Esophagus (tissue), 2 donors: ENCODE results near the gene MLEC. TPM values are rescaled to one million over a fixed set of nuclear protein-coding genes. Genes with fewer than 3 reads are reported as not detected.

Experiments used
- H3K27ac ChIP-seq, 2 donors: one replicate each; pipeline ENCODE4 v1.5.1; 2013; ENCODE audit warnings: low read depth in 2 of 2, mild to moderate bottlenecking in 2 of 2, inconsistent platforms in 1 of 2, low read length in 1 of 2, moderate library complexity in 1 of 2
- H3K27me3 ChIP-seq, 2 donors: one replicate each; pipeline ENCODE4 v1.6.1; 2013; ENCODE audit warnings: low read length in 2 of 2, control low read depth in 1 of 2, mild to moderate bottlenecking in 1 of 2; ENCODE audit not compliant: insufficient read depth in 2 of 2, control insufficient read depth in 1 of 2
- H3K36me3 ChIP-seq, 2 donors: one replicate each; pipeline ENCODE4 v1.6.1; 2013; ENCODE audit warnings: low read length in 1 of 2; ENCODE audit not compliant: control insufficient read depth in 2 of 2, insufficient read depth in 2 of 2
- H3K4me1 ChIP-seq, 2 donors: one replicate each; pipeline ENCODE4 v1.6.1; 2013; ENCODE audit warnings: low read length in 1 of 2; ENCODE audit not compliant: control insufficient read depth in 2 of 2, insufficient read depth in 2 of 2
- H3K4me3 ChIP-seq, 2 donors: one replicate each; pipeline ENCODE4 v1.5.1; 2013; ENCODE audit warnings: low read length in 2 of 2, mild to moderate bottlenecking in 2 of 2, low read depth in 1 of 2, moderate library complexity in 1 of 2
- H3K9me3 ChIP-seq, 2 donors: one replicate each; pipeline ENCODE4 v1.6.1; 2013; ENCODE audit warnings: mild to moderate bottlenecking in 2 of 2, low read depth in 1 of 2, low read length in 1 of 2, moderate library complexity in 1 of 2; ENCODE audit not compliant: control insufficient read depth in 2 of 2, insufficient read depth in 1 of 2
- whole genome bisulfite sequencing, 2 donors: extraction: QIAGEN DNeasy Blood & Tissue Kit; methylation state at CpG; one replicate each; pipeline ENCODE4 v1.1.7; 2013; 5-methylcytosine and 5-hydroxymethylcytosine counted together
- polyA plus RNA-seq, 2 donors: library from polyadenylated mRNA; stranded (reverse); fragments of 200-250 nt; gene quantifications; one replicate each; pipeline ENCODE4 v1.2.3, GENCODE V29; 2013
- donor health status: healthy with polysubstance abuse.
- donor health status: Bipolar disorder and iron deficiency.

MLEC gene
- polyA plus RNA-seq, 2 donors = 14.0 to 15.7 TPM

DNA sequence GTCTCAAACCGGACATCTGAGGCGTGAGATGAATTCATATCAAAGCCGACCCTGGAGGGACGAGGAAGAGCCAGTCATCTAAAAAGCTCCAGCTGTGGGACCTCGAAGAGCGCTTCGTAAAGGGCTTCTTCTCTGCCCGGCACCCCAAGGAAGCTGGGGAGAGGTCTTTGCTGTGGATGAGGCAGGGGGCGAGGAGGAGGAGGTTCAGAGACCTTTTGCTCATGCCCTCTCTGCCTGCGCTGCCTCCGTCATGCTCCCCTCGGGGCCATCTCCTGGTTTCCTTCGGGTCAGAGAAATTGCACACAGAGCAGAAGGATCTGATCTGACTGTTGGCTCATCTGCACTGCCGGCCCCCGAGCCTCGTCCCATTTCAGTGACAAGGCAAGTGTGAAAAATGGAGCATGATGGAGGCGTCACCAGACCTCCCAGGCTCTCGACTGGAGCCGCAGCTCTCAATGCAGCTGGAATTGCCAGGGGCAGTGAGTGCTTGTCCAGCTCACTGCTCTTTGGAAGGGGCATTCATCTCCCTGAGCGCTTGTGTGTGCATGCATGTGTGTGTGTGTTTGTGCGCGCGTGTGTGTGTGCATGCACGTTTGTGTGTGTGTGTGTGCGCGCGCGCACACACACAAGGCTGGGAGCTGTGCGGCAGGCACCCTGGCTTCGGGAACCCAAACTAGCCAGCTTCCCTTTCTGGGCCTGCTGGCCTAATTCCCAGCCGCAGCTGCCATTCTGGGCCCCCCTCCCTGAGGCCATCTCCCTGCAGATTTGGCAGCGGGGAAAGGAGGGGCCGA, 37.3 kb upstream of the MLEC start:
- Histone ChIP-seq H3K9me3 (no peaks in the 10 kb centered on the region), H3K27me3 (no peaks in the 10 kb centered on the region), H3K4me3 (no peak overlapping the region), H3K36me3 (no peaks in the 10 kb centered on the region), H3K27ac (peak overlapping the region in 1 of 2 donors; percentile 45), H3K4me1 (no peaks in the 10 kb centered on the region)
- WGBS, 2 donors = 8 to 12% methylated on average over 33 of the region's 33 CpGs

GRCh38 chr12:120650233-120650690, 36.7 kb upstream of the MLEC start:
- Histone ChIP-seq H3K4me3 (no peak overlapping the region), H3K4me1 (no peaks in the 10 kb centered on the region), H3K36me3 (no peaks in the 10 kb centered on the region), H3K27me3 (no peaks in the 10 kb centered on the region), H3K27ac (peak overlapping the region in 1 of 2 donors; percentile 35), H3K9me3 (no peaks in the 10 kb centered on the region)
- WGBS, 2 donors = 64% methylated on average over 12 of the region's 12 CpGs

GRCh38 chr12:120651821-120652220, 35.1 kb upstream of the MLEC start:
- no peaks in the 10 kb centered on the region for H3K9me3 ChIP-seq
- H3K4me1 ChIP-seq = no peaks in the 10 kb centered on the region
- H3K27ac ChIP-seq = no peak overlapping the region
- no peak overlapping the region for H3K4me3 ChIP-seq
- no peaks in the 10 kb centered on the region for H3K27me3 ChIP-seq
- WGBS, 2 donors = 60 to 65% methylated on average over 5 of the region's 5 CpGs
- H3K36me3 ChIP-seq = no peaks in the 10 kb centered on the region

DNA sequence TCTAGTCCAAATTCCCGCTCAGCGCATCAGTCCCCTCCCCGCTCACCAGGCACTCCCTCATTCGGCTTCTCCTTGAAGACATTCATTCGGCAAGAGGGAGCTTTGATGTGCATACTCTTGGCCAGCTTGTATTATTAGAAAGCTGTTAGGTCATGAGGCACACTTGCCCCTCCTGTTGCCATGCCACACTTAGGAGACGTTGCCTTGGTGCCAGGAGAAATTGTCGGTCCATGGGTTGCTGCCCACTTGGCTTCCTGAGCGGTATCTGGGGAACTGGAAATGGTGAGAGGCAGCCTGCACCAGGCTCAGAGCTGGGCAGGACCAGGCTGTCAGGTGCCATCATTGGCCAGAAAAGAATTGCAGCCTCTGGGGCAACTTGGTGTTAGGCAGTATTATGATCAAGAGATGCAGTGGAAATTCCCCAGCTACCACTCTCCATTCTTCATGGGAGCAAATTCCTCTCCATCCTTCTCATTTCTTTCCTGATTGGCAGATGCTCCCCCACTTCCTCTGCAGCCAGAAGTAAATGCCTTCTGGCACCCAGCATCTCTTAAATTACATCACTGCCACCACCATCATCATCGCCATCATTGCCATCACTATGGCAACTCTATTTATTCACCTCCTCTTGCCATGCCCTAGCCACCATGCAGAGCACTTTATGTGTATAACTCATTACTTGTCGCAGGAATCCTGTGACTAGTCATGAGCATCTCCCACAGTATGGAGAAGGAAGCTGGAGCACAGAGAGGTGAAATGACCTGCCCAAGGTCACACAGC, 34.1 kb upstream of the MLEC start:
- peak overlapping the region in 1 of 2 donors; percentile 36 for H3K27ac ChIP-seq
- H3K4me1 ChIP-seq = no peaks in the 10 kb centered on the region
- H3K9me3 ChIP-seq = no peaks in the 10 kb centered on the region
- WGBS, 2 donors = 43 to 58% methylated on average over 10 of the region's 10 CpGs
- H3K27me3 ChIP-seq = no peaks in the 10 kb centered on the region
- H3K36me3 ChIP-seq = no peaks in the 10 kb centered on the region
- no peak overlapping the region for H3K4me3 ChIP-seq

DNA sequence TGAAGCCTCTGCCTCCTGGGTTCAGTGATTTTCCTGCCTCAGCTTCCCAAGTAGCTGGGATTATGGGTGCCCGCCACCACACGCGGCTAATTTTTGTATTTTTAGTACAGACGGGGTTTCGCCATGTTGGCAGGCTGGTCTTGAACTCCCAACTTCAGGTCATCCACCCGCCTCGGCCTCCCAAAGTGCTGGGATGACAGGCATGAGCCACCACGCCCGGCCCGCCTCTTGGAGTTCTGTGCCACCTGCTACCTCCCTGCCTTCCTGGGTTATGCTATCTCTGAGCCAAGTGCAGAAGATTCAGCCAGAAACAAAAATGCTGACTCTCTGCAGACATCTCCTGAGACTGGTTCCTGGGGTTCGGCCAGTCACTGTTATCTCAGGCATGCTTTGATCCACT, 33.3 kb upstream of the MLEC start:
- no peaks in the 10 kb centered on the region for H3K36me3 ChIP-seq
- H3K27ac ChIP-seq = no peak overlapping the region
- no peak overlapping the region for H3K4me3 ChIP-seq
- whole genome bisulfite sequencing, 2 donors = 86 to 87% methylated on average over 11 of the region's 11 CpGs
- H3K27me3 ChIP-seq = no peaks in the 10 kb centered on the region
- H3K4me1 ChIP-seq = no peaks in the 10 kb centered on the region
- no peaks in the 10 kb centered on the region for H3K9me3 ChIP-seq

DNA sequence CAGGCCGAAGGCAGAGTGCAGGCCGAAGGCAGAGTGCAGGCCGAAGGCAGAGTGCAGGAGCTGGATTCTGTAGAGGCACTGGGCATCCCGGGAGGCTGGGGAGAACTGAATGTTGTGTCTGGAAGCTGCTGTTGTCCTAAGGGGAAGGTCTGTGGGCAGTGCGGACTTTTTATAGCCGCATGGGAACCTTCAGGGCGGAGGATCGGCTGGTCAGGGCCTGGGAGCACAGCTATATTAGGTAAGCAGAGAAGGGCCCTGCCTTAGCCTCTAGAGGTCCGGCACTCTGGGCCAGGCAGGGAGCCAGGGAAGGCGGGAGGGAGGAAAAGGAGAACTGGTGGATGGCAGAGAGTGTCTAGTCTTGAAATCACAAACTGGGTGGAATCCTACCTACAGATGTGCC, 32.3 kb upstream of the MLEC start:
- no peaks in the 10 kb centered on the region for H3K36me3 ChIP-seq
- no peaks in the 10 kb centered on the region for H3K4me1 ChIP-seq
- peak overlapping the region; percentile 50 to 63 for H3K27ac ChIP-seq
- no peaks in the 10 kb centered on the region for H3K9me3 ChIP-seq
- H3K4me3 ChIP-seq = no peak overlapping the region
- 72% methylated on average over 10 of the region's 10 CpGs for WGBS, 2 donors
- no peaks in the 10 kb centered on the region for H3K27me3 ChIP-seq

DNA sequence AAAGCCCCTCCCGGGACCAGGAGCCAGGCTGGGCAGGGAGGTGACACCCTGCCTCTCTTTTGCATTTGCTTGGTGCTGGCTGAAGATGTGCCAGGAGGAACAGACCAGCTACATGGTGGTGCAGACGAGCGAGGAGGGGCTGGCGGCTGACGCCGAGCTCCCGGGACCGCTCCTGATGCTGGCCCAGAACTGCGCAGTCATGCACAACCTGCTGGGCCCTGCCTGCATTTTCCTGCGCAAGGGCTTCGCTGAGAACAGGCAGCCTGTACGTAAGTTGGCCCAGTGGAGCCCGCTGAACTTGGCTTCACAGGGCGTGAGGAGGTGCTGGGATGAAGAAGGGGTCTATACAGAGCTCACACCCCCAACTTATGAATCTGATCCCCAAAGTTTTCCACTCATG, 30.9 kb upstream of the MLEC start:
- Histone ChIP-seq H3K9me3 (no peaks in the 10 kb centered on the region), H3K27ac (no peak overlapping the region), H3K4me3 (no peak overlapping the region), H3K36me3 (no peaks in the 10 kb centered on the region), H3K4me1 (no peaks in the 10 kb centered on the region), H3K27me3 (no peaks in the 10 kb centered on the region)
- WGBS, 2 donors = 92% methylated on average over 14 of the region's 14 CpGs

- Histone ChIP-seq H3K4me1 (no peaks in the 10 kb centered on the region), H3K36me3 (no peaks in the 10 kb centered on the region), H3K27ac (no peak overlapping the region), H3K9me3 (no peaks in the 10 kb centered on the region), H3K27me3 (no peaks in the 10 kb centered on the region), H3K4me3 (no peak overlapping the region)
- WGBS, 2 donors = 82 to 86% methylated on average over 22 of the region's 22 CpGs
These were observed 28.4 kb upstream of the MLEC start for GRCh38 chr12:120658286-120659150.

GRCh38 chr12:120659151-120659525, 27.8 kb upstream of the MLEC start:
- Histone ChIP-seq H3K36me3 (no peaks in the 10 kb centered on the region), H3K27ac (no peak overlapping the region), H3K4me1 (no peaks in the 10 kb centered on the region), H3K4me3 (no peak overlapping the region), H3K9me3 (no peaks in the 10 kb centered on the region), H3K27me3 (no peaks in the 10 kb centered on the region)
- WGBS, 2 donors = 63 to 72% methylated on average over 8 of the region's 8 CpGs
